Mesenchymal stem cell (in vitro differentiated cells and primary cell): Measurements from ENCODE around the gene GRHL1. TPM values are rescaled to one million over a fixed set of nuclear protein-coding genes. Genes with fewer than 3 reads are reported as not detected.
A peak's percentile ranks its signal among the peaks of the same experiment; 100 is the strongest.

Source experiments
- DNase-seq: peaks from one replicate; pipeline ENCODE4 v3.0.0-alpha.2; 2013
- H2AFZ ChIP-seq: one replicate; pipeline ENCODE4 v1.6.1; 2013; ENCODE audit warnings: low read depth, mild to moderate bottlenecking, control low read depth, inconsistent platforms, low read length, moderate library complexity
- H2AK5ac ChIP-seq: 2 replicates; pipeline ENCODE4 v1.6.1; 2013; ENCODE audit warnings: low read length, moderate library complexity, mild to moderate bottlenecking, inconsistent platforms; ENCODE audit not compliant: severe bottlenecking
- H2BK120ac ChIP-seq: one replicate; pipeline ENCODE4 v1.6.1; 2013; ENCODE audit warnings: low read depth, mild to moderate bottlenecking, inconsistent platforms, low read length, moderate library complexity
- H2BK12ac ChIP-seq, 2 experiments: one replicate each; pipeline ENCODE4 v1.6.1; 2013; ENCODE audit warnings: inconsistent platforms in 2 of 2, low read length in 2 of 2, mild to moderate bottlenecking in 2 of 2, moderate library complexity in 2 of 2, control low read depth in 1 of 2
- H2BK15ac ChIP-seq: one replicate; pipeline ENCODE4 v1.6.1; 2013; ENCODE audit warnings: mild to moderate bottlenecking, low read depth, inconsistent platforms; ENCODE audit not compliant: poor library complexity, severe bottlenecking
- H2BK5ac ChIP-seq: 2 replicates; pipeline ENCODE4 v1.6.1; 2013; ENCODE audit warnings: low read depth, mild to moderate bottlenecking, low read length, control low read depth, inconsistent platforms; ENCODE audit not compliant: poor library complexity, severe bottlenecking
- H3K14ac ChIP-seq, 2 experiments: one replicate each; pipeline ENCODE4 v1.6.1; 2013; ENCODE audit warnings: inconsistent platforms in 2 of 2, low read length in 2 of 2, control low read depth in 1 of 2, mild to moderate bottlenecking in 1 of 2, moderate library complexity in 1 of 2
- H3K18ac ChIP-seq, 2 experiments: one replicate each; pipeline ENCODE4 v1.6.1; 2013; ENCODE audit warnings: inconsistent platforms in 2 of 2, low read length in 2 of 2, control low read depth in 1 of 2, low read depth in 1 of 2, mild to moderate bottlenecking in 1 of 2
- H3K23ac ChIP-seq, 2 experiments: one replicate each; pipeline ENCODE4 v1.6.1; 2013; ENCODE audit warnings: inconsistent platforms in 2 of 2, low read length in 2 of 2, mild to moderate bottlenecking in 2 of 2, moderate library complexity in 2 of 2, control low read depth in 1 of 2
- H3K27ac ChIP-seq: 2 replicates; pipeline ENCODE4 v1.5.1; 2013; ENCODE audit warnings: mild to moderate bottlenecking, moderate library complexity, low read length, control low read depth, inconsistent platforms; ENCODE audit not compliant: poor library complexity, severe bottlenecking
- H3K27me3 ChIP-seq, 2 experiments: 2 replicates each; pipeline versions ENCODE4 v1.6.1 to v1.7.0; 2013; ENCODE audit warnings: low read length in 2 of 2, mild to moderate bottlenecking in 2 of 2, moderate library complexity in 2 of 2, control low read depth in 1 of 2, inconsistent platforms in 1 of 2; ENCODE audit not compliant: control insufficient read depth in 1 of 2, insufficient read depth in 1 of 2
- H3K36me3 ChIP-seq, 2 experiments: 2 replicates each; pipeline versions ENCODE4 v1.6.1 to v1.7.0; 2013; ENCODE audit warnings: low read length in 2 of 2, control low read depth in 1 of 2, inconsistent platforms in 1 of 2, low read depth in 1 of 2, mild to moderate bottlenecking in 1 of 2; ENCODE audit not compliant: insufficient read depth in 2 of 2, control insufficient read depth in 1 of 2
- H3K4ac ChIP-seq, 2 experiments: one replicate each; pipeline ENCODE4 v1.6.1; 2013; ENCODE audit warnings: inconsistent platforms in 2 of 2, low read length in 2 of 2, mild to moderate bottlenecking in 2 of 2, moderate library complexity in 2 of 2, control low read depth in 1 of 2, low read depth in 1 of 2
- H3K4me1 ChIP-seq: 2 replicates; pipeline ENCODE4 v1.6.1; 2013; ENCODE audit warnings: low read depth, low read length, control low read depth; ENCODE audit not compliant: control insufficient read depth, insufficient read depth
- H3K4me2 ChIP-seq: 2 replicates; pipeline ENCODE4 v1.6.1; 2013; ENCODE audit warnings: low read length, mild to moderate bottlenecking, inconsistent platforms; ENCODE audit not compliant: poor library complexity, severe bottlenecking
- H3K4me3 ChIP-seq, 2 experiments: 2 replicates each; pipeline versions ENCODE4 v1.5.1 to v1.7.0; 2013; ENCODE audit warnings: low read length in 2 of 2, mild to moderate bottlenecking in 2 of 2, control low read depth in 1 of 2, low read depth in 1 of 2; ENCODE audit not compliant: insufficient read depth in 1 of 2
- H3K79me1 ChIP-seq: replicated peaks from 2 replicates; pipeline ENCODE4 v1.6.1; 2013; ENCODE audit warnings: mild to moderate bottlenecking, control low read depth, low read length, inconsistent platforms; ENCODE audit not compliant: poor library complexity, severe bottlenecking
- H3K9ac ChIP-seq: 2 replicates; pipeline ENCODE4 v1.7.0; 2013; ENCODE audit warnings: mild to moderate bottlenecking, low read length, moderate library complexity
- H3K9me3 ChIP-seq: 2 replicates; pipeline ENCODE4 v1.7.0; 2013; ENCODE audit warnings: mild to moderate bottlenecking, low read length; ENCODE audit not compliant: control insufficient read depth
- H4K8ac ChIP-seq: one replicate; pipeline ENCODE4 v1.6.1; 2013; ENCODE audit warnings: inconsistent platforms, mild to moderate bottlenecking, low read length, moderate library complexity
- H4K91ac ChIP-seq: one replicate; pipeline ENCODE4 v1.6.1; 2013; ENCODE audit warnings: mild to moderate bottlenecking, low read length, inconsistent platforms
- WGBS: methylation state at CpG from one replicate; pipeline ENCODE4 v1.1.7; 2013; ENCODE audit warnings: mixed read lengths; 5-methylcytosine and 5-hydroxymethylcytosine counted together
- polyA plus RNA-seq, 2 experiments: library from polyadenylated mRNA; stranded (reverse); fragments of 200-250 nt; gene quantifications; one replicate each; pipeline ENCODE4 v1.2.3, GENCODE V29; 2013

The GRHL1 gene, protein sequence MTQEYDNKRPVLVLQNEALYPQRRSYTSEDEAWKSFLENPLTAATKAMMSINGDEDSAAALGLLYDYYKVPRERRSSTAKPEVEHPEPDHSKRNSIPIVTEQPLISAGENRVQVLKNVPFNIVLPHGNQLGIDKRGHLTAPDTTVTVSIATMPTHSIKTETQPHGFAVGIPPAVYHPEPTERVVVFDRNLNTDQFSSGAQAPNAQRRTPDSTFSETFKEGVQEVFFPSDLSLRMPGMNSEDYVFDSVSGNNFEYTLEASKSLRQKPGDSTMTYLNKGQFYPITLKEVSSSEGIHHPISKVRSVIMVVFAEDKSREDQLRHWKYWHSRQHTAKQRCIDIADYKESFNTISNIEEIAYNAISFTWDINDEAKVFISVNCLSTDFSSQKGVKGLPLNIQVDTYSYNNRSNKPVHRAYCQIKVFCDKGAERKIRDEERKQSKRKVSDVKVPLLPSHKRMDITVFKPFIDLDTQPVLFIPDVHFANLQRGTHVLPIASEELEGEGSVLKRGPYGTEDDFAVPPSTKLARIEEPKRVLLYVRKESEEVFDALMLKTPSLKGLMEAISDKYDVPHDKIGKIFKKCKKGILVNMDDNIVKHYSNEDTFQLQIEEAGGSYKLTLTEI
- 0.18 TPM for polyA plus RNA-seq (2013, experiment 1 of 2)
- 0.16 TPM for polyA plus RNA-seq (2013, experiment 2 of 2)

DNA sequence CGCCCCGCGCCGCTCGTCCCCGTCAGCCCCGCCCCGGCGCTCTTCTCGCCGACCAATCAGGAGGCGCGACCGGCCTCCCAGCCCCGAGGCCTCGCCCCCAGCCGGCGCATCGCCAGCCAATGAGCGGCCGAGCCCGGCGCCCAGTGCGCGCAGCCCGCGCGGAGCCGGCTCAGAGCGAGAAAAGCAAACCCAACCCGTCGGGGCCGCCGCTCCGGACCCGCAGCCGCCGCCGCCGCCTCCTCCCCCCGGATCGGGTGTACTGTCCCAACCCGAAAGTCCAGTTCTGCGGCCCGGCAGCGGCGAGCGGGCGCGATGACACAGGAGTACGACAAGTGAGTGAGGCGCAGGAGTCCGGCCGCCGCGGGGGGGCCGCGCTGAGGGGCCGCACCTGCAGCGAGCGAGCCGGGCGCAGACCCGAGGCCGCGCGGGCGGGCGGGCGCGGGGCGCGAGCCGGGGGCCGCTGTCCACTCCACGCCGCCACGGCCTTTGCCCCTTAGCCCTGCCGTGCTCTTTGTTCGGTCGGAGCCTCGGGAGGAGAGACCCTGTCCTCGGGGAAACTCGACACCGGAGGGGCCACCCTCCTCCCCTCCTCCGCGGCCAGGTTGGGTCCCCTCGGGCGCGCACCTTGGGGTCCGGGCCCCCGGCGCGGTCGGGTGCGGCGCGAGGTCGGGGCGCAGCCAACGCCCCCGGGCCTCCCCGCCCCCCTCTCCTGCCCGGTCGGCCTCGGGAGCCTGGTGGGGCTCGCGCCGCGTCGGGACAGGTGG, at the start of gene GRHL1:
GRHL1 (plus strand) TSS at position 172 of the 764 bp plus-strand sequence; CDS start at position 313, 141 bp downstream.
- no peak within 1 kb of the TSS for H4K91ac ChIP-seq
- peak within 1 kb of the TSS in 1 of 2 experiments; percentile 83 for H3K23ac ChIP-seq
- H2BK12ac ChIP-seq = peak within 1 kb of the TSS in 1 of 2 experiments; percentile 42
- H3K18ac ChIP-seq = peak within 1 kb of the TSS; percentile 55 to 85
- H3K4me1 ChIP-seq = peaks cover 9% of the 10 kb centered on the region
- H3K4me2 ChIP-seq = peak within 1 kb of the TSS; percentile 96
- H4K8ac ChIP-seq = peak within 1 kb of the TSS; percentile 19
- DNase-seq = peak; percentile 89
- no peaks in the 10 kb centered on the region for H3K79me1 ChIP-seq
- no peak within 1 kb of the TSS for H3K4ac ChIP-seq
- H3K36me3 ChIP-seq = no peaks in the 10 kb centered on the region
- WGBS = 1% methylated on average over 67 of the region's 111 CpGs
- peak within 1 kb of the TSS; percentile 43 for H3K9ac ChIP-seq
- H2AFZ ChIP-seq = peak within 1 kb of the TSS; percentile 79
- no peak within 1 kb of the TSS for H2AK5ac ChIP-seq
- peak within 1 kb of the TSS; percentile 75 to 79 for H3K4me3 ChIP-seq
- peaks cover 9 to 11% of the 10 kb centered on the region in 2 experiments for H3K27me3 ChIP-seq
- H3K27ac ChIP-seq = no peak within 1 kb of the TSS
- no peak within 1 kb of the TSS for H2BK15ac ChIP-seq
- no peaks in the 10 kb centered on the region for H3K9me3 ChIP-seq
- no peak within 1 kb of the TSS for H2BK120ac ChIP-seq
- H2BK5ac ChIP-seq = no peak within 1 kb of the TSS
- H3K14ac ChIP-seq = no peak within 1 kb of the TSS

DNA sequence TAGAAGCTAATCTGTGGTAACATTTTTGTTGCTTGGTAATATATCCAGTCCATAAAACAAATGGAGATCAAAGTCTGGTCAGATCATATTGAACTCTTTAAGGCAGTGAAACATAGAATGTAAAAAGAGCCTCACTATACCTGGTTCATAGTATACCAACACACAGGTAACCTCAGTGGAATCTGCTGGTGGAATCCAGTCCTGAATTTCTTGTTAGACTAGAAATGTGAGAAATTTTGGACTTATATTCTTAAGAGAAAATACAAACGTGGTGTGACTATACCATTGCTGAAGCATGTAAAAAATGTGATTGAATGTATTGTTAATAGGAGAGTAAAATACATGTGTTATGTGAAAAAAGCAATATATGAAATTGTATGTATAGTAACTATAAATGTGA, 46.1 kb upstream of the GRHL1 start:
- Histone ChIP-seq H2AFZ (no peak overlapping the region), H4K8ac (no peak overlapping the region), H3K4me3 (no peak overlapping the region), H3K4ac (no peak overlapping the region), H2AK5ac (no peak overlapping the region), H3K36me3 (peaks cover 3 to 15% of the 10 kb centered on the region in 2 experiments), H3K23ac (no peak overlapping the region), H2BK15ac (no peak overlapping the region), H3K18ac (no peak overlapping the region), H3K4me1 (no peaks in the 10 kb centered on the region), H3K9me3 (no peaks in the 10 kb centered on the region), H4K91ac (no peak overlapping the region), H2BK120ac (no peak overlapping the region), H3K4me2 (no peak overlapping the region), H2BK5ac (no peak overlapping the region), H3K27me3 (no peaks in the 10 kb centered on the region), H3K9ac (no peak overlapping the region), H3K27ac (no peak overlapping the region), H2BK12ac (no peak overlapping the region), H3K79me1 (peaks cover 20% of the 10 kb centered on the region), H3K14ac (no peak overlapping the region)
- DNase-seq = no peak
- 90% methylated on average over 1 of the region's 1 CpG for WGBS

DNA sequence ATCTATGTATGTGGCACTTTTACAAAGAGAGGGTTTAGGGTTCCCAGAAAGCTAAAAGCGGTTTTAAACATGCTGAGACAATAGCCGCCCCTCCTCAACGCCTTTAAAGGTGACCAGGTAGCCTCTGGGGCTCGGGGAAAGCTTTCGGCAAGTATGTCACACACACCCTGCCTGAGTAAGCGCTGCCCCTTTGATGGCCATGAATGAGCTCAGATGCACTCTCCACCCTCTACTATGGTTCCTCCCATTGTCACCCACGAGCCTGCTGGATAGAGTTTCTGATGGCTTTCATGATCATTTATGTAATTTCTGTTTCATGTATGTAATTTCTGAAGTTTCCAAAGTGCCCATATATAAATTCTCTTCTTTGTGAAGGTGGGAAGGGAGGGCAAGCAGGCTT, 44.1 kb upstream of the GRHL1 start:
- H3K4me2 ChIP-seq = no peak overlapping the region
- no peak overlapping the region for H4K8ac ChIP-seq
- H3K9ac ChIP-seq = no peak overlapping the region
- H2BK5ac ChIP-seq = no peak overlapping the region
- no peak overlapping the region for H3K27ac ChIP-seq
- H3K36me3 ChIP-seq = peaks cover 3 to 27% of the 10 kb centered on the region in 2 experiments
- no peak overlapping the region for H3K23ac ChIP-seq
- H4K91ac ChIP-seq = no peak overlapping the region
- H2AK5ac ChIP-seq = no peak overlapping the region
- no peak overlapping the region for H3K4me3 ChIP-seq
- peaks cover 20% of the 10 kb centered on the region for H3K79me1 ChIP-seq
- no peak overlapping the region for H3K4ac ChIP-seq
- H3K27me3 ChIP-seq = no peaks in the 10 kb centered on the region
- H2BK15ac ChIP-seq = no peak overlapping the region
- H2BK12ac ChIP-seq = no peak overlapping the region
- DNase-seq = no peak
- no peak overlapping the region for H3K18ac ChIP-seq
- WGBS = over 99% methylated on average over 6 of the region's 7 CpGs
- H3K14ac ChIP-seq = no peak overlapping the region
- H2AFZ ChIP-seq = no peak overlapping the region
- H2BK120ac ChIP-seq = peak overlapping the region; percentile 5
- no peaks in the 10 kb centered on the region for H3K4me1 ChIP-seq
- no peaks in the 10 kb centered on the region for H3K9me3 ChIP-seq

DNA sequence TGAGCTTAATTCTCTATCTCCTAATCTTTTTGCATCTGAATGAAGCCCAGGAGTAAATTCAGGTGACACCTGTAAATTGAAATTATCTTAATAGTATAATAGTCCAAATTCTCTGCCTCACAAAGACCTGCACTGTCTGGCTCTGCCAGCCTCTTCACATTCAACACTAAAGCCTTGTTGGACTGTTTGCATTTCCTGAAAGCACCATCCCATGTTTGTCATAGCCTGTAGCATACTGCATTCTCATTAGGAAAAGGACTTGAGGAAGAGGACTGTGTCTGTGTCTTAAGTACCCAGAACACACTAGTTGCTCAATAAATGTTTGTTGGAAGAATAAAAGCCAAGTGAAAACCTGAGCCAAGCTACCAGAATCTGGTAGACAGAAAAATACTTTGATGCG, 42.9 kb upstream of the GRHL1 start:
- no peak for DNase-seq
- WGBS = no CpG with 5 or more reads among the region's 1 CpG

More for the DNA sequence above, 42.9 kb upstream of the GRHL1 start:
- no peak overlapping the region for H3K4me3 ChIP-seq
- H3K14ac ChIP-seq = no peak overlapping the region
- H3K4me2 ChIP-seq = no peak overlapping the region
- H2AK5ac ChIP-seq = no peak overlapping the region
- H2BK15ac ChIP-seq = no peak overlapping the region
- H4K91ac ChIP-seq = no peak overlapping the region
- H3K4me1 ChIP-seq = no peaks in the 10 kb centered on the region
- no peak overlapping the region for H3K4ac ChIP-seq
- no peaks in the 10 kb centered on the region for H3K9me3 ChIP-seq
- no peak overlapping the region for H2BK12ac ChIP-seq
- H3K9ac ChIP-seq = no peak overlapping the region
- H3K79me1 ChIP-seq = peaks cover 19% of the 10 kb centered on the region
- H3K27ac ChIP-seq = no peak overlapping the region
- no peak overlapping the region for H3K18ac ChIP-seq
- no peak overlapping the region for H4K8ac ChIP-seq
- no peak overlapping the region for H3K23ac ChIP-seq
- H2BK5ac ChIP-seq = no peak overlapping the region
- H2BK120ac ChIP-seq = no peak overlapping the region
- H3K36me3 ChIP-seq = peaks cover 3 to 40% of the 10 kb centered on the region in 2 experiments
- no peaks in the 10 kb centered on the region for H3K27me3 ChIP-seq
- H2AFZ ChIP-seq = no peak overlapping the region
